HG02642 (cell line): ENCODE data around the gene GNAT2.

Experiments
- ATAC-seq: cut with Tn5 transposase; IDR thresholded peaks from one replicate; pipeline ENCODE4 v1.9.1; 2021; ENCODE audit warnings: mild to moderate bottlenecking; ENCODE audit not compliant: unreplicated experiment, poor library complexity

GNAT2 gene

GRCh38 chr1:109567877-109568672, 51.3 kb downstream of the GNAT2 start:
- no peak for ATAC-seq

DNA sequence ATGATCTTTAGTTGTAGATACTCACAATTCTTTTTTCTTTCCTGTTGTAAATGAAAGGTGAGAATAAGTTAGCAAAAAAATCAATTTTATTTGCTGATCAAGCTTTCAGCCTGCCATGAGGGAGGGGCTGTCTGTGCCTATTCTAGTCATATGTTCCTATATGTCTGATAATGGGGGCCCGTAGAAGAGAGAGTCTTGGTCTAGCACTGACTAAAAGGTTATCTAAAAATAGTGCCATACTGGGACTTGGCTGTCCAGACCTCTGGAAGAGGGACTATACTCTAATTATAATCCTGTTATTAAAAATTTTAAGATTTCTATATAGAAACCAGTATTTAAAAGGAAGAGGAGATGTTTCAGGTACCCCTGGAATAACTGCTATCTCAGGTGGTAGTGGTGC, 52.4 kb downstream of the GNAT2 start:
- no peak for ATAC-seq

DNA sequence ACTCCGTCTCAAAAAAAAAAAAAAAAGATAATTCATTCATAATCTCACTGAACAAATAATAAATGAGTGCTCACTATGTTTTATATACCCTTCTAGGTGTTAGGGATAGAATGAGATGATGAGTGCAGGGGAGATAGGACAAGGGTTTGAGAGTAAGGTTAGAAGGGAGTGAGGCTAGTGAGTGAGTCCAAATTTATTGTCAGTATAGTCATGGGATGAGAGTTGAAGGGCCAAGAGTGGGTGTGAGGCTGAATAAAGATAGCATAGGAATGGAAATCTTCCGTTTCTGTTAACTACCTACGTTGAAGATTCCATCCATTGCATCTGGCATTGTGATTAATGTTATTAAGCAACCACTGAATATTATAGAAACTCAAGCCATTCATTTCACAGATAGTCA, 54.2 kb downstream of the GNAT2 start:
- ATAC-seq, result no peak

- ATAC-seq, result no peak
These were observed 55.1 kb downstream of the GNAT2 start for GRCh38 chr1:109564194-109564878.

GRCh38 chr1:109559995-109560394, 59.4 kb downstream of the GNAT2 start:
- ATAC-seq, result no peak

DNA sequence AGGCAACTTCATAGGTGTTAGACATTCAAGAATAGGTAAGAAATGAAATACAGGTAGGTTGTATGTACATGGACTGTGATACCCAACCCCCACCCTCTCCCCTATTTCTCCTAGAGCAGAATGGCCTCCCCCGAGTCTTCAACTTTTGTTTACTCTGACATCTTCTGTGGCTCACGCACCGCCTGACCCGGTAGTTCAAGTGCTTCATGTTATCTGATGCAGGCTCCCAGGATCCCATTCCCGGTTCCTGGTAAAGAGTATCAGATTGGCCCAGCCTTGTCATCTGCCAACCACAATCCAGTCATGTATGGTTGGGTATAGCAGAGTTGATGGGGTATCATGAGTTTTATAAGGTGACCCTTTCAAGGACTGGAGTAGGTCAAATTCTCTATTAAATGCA, 61.9 kb downstream of the GNAT2 start:
- ATAC-seq, result no peak

DNA sequence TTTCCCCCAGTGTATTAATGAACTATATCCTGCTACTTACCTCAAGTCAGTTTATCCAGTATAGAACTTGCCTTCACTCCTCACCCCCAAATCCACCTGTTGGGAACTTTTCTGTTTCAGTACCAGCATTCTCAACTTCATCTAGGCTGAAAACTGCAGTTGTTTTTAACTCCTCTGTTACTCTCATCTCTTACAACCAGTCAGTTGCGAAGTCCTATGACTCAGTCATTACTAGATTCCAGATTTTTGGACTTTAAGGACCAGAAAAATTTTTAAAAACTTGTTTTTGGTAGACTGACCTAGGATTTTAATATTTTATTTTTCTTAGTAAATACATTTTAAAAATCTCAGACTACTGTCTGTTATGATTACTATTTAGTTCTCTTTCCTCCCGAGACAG, 62.9 kb downstream of the GNAT2 start:
- ATAC-seq, result no peak
